Measurements from ENCODE around the gene CABCOCO1. TPM values are rescaled to one million over a fixed set of nuclear protein-coding genes. Genes with fewer than 3 reads are reported as not detected.

CABCOCO1 gene
- total and polyA plus RNA-seq, 9 of the 15 experiments (the other 6 are each of a cell fraction or from before 2014, with no cell fraction given), result 0.04 TPM; not detected in 8

DNA sequence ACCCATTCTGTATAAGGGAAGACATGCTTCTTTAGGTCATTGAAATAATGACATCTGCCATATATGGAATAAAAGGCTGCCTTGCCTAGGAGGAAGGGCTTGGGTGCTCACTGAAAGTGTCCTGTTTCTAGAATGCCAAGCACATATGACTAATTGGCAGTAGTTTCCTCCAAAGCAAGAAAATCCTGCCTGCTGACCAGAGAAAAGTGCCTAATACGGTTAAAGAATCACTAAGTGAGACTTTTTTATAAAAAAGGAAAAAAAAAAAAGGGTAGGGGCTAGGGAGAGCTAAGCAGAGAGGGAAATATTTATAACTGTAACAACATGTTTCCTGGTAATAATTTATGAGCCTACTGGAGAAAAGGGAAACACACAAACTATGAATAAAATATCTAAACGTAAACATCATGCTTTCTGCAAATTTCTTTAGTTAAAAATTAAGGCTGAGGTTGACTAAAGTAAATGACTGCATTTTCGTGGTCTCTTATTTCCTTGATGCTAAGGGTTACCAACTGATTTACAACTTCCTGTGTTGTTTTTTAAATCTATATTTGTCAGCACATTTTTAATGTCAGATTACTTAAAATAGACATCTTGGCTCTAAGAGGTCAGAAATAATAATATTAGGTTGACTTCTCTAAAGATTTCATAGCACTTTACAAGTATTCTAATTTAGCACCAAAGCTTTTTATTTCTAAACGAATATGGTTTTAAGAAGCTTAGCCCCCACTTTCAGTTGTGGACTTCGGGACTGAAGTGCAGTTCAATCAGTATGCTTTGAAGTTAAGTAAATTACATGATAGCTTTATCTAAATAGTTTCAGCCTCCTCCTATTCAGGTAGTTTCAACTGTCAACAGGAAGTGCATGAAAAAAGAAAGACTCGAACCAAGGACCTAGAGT lies 89.6 kb downstream of the CABCOCO1 start (continued):
- TF ChIP-seq, protein P1, sequence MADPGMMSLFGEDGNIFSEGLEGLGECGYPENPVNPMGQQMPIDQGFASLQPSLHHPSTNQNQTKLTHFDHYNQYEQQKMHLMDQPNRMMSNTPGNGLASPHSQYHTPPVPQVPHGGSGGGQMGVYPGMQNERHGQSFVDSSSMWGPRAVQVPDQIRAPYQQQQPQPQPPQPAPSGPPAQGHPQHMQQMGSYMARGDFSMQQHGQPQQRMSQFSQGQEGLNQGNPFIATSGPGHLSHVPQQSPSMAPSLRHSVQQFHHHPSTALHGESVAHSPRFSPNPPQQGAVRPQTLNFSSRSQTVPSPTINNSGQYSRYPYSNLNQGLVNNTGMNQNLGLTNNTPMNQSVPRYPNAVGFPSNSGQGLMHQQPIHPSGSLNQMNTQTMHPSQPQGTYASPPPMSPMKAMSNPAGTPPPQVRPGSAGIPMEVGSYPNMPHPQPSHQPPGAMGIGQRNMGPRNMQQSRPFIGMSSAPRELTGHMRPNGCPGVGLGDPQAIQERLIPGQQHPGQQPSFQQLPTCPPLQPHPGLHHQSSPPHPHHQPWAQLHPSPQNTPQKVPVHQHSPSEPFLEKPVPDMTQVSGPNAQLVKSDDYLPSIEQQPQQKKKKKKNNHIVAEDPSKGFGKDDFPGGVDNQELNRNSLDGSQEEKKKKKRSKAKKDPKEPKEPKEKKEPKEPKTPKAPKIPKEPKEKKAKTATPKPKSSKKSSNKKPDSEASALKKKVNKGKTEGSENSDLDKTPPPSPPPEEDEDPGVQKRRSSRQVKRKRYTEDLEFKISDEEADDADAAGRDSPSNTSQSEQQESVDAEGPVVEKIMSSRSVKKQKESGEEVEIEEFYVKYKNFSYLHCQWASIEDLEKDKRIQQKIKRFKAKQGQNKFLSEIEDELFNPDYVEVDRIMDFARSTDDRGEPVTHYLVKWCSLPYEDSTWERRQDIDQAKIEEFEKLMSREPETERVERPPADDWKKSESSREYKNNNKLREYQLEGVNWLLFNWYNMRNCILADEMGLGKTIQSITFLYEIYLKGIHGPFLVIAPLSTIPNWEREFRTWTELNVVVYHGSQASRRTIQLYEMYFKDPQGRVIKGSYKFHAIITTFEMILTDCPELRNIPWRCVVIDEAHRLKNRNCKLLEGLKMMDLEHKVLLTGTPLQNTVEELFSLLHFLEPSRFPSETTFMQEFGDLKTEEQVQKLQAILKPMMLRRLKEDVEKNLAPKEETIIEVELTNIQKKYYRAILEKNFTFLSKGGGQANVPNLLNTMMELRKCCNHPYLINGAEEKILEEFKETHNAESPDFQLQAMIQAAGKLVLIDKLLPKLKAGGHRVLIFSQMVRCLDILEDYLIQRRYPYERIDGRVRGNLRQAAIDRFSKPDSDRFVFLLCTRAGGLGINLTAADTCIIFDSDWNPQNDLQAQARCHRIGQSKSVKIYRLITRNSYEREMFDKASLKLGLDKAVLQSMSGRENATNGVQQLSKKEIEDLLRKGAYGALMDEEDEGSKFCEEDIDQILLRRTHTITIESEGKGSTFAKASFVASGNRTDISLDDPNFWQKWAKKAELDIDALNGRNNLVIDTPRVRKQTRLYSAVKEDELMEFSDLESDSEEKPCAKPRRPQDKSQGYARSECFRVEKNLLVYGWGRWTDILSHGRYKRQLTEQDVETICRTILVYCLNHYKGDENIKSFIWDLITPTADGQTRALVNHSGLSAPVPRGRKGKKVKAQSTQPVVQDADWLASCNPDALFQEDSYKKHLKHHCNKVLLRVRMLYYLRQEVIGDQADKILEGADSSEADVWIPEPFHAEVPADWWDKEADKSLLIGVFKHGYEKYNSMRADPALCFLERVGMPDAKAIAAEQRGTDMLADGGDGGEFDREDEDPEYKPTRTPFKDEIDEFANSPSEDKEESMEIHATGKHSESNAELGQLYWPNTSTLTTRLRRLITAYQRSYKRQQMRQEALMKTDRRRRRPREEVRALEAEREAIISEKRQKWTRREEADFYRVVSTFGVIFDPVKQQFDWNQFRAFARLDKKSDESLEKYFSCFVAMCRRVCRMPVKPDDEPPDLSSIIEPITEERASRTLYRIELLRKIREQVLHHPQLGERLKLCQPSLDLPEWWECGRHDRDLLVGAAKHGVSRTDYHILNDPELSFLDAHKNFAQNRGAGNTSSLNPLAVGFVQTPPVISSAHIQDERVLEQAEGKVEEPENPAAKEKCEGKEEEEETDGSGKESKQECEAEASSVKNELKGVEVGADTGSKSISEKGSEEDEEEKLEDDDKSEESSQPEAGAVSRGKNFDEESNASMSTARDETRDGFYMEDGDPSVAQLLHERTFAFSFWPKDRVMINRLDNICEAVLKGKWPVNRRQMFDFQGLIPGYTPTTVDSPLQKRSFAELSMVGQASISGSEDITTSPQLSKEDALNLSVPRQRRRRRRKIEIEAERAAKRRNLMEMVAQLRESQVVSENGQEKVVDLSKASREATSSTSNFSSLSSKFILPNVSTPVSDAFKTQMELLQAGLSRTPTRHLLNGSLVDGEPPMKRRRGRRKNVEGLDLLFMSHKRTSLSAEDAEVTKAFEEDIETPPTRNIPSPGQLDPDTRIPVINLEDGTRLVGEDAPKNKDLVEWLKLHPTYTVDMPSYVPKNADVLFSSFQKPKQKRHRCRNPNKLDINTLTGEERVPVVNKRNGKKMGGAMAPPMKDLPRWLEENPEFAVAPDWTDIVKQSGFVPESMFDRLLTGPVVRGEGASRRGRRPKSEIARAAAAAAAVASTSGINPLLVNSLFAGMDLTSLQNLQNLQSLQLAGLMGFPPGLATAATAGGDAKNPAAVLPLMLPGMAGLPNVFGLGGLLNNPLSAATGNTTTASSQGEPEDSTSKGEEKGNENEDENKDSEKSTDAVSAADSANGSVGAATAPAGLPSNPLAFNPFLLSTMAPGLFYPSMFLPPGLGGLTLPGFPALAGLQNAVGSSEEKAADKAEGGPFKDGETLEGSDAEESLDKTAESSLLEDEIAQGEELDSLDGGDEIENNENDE (IDR thresholded peaks at IDR 0.05; ENCODE audit: low read depth, low read length), result no peak
- TF ChIP-seq SMARCA5 (IDR thresholded peaks at IDR 0.05) (no peak), HDAC2 (IDR thresholded peaks at IDR 0.05) (no peak), PHB2 (IDR thresholded peaks at IDR 0.05; ENCODE audit: low read depth) (no peak), ZNF140 (CRISPR knock-in tag; IDR thresholded peaks at IDR 0.05) (no peak), HDAC1 (IDR thresholded peaks at IDR 0.05) (no peak), IRF2 (CRISPR knock-in tag; IDR thresholded peaks at IDR 0.05) (no peak), PTRF (tag; IDR thresholded peaks at IDR 0.05) (no peak), HIVEP1 (CRISPR knock-in tag; IDR thresholded peaks at IDR 0.05) (no peak), ZNF347 (CRISPR knock-in tag; IDR thresholded peaks at IDR 0.05; ENCODE audit: low read depth) (no peak)
- TF ChIP-seq, protein P2, sequence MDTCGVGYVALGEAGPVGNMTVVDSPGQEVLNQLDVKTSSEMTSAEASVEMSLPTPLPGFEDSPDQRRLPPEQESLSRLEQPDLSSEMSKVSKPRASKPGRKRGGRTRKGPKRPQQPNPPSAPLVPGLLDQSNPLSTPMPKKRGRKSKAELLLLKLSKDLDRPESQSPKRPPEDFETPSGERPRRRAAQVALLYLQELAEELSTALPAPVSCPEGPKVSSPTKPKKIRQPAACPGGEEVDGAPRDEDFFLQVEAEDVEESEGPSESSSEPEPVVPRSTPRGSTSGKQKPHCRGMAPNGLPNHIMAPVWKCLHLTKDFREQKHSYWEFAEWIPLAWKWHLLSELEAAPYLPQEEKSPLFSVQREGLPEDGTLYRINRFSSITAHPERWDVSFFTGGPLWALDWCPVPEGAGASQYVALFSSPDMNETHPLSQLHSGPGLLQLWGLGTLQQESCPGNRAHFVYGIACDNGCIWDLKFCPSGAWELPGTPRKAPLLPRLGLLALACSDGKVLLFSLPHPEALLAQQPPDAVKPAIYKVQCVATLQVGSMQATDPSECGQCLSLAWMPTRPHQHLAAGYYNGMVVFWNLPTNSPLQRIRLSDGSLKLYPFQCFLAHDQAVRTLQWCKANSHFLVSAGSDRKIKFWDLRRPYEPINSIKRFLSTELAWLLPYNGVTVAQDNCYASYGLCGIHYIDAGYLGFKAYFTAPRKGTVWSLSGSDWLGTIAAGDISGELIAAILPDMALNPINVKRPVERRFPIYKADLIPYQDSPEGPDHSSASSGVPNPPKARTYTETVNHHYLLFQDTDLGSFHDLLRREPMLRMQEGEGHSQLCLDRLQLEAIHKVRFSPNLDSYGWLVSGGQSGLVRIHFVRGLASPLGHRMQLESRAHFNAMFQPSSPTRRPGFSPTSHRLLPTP (IDR thresholded peaks at IDR 0.05; ENCODE audit: borderline replicate concordance, extremely low read depth, insufficient read length), result no peak
- TF ChIP-seq, protein P3, sequence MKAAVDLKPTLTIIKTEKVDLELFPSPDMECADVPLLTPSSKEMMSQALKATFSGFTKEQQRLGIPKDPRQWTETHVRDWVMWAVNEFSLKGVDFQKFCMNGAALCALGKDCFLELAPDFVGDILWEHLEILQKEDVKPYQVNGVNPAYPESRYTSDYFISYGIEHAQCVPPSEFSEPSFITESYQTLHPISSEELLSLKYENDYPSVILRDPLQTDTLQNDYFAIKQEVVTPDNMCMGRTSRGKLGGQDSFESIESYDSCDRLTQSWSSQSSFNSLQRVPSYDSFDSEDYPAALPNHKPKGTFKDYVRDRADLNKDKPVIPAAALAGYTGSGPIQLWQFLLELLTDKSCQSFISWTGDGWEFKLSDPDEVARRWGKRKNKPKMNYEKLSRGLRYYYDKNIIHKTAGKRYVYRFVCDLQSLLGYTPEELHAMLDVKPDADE (conservative IDR thresholded peaks at IDR 0.05; ENCODE audit: control insufficient read depth, low read depth, low read length), result no peak

Data from K562 (cell line).